Mammary epithelial cell (primary cell): ENCODE results near the gene YAE1.

Source experiments
- CTCF ChIP-seq, 2 donors: IDR thresholded peaks in 1 of 2; conservative IDR thresholded peaks in 1 of 2; 2 replicates each; pipeline ENCODE4 v1.5.1; 2011 to 2012; ENCODE audit warnings: inconsistent platforms in 2 of 2, low read length in 2 of 2, mild to moderate bottlenecking in 2 of 2, control low read depth in 1 of 2, low read depth in 1 of 2; ENCODE audit not compliant: insufficient read depth in 1 of 2; ENCODE audit errors: extremely low read depth in 1 of 2
- EZH2 ChIP-seq: IDR thresholded peaks from 2 replicates; pipeline ENCODE4 v1.6.1; 2012; ENCODE audit warnings: low read length, inconsistent platforms, borderline replicate concordance

- TF ChIP-seq CTCF (conservative IDR thresholded peaks at IDR 0.05 in 1 of 2, IDR thresholded peaks at IDR 0.05 in 1 of 2; ENCODE audit: extremely low read depth in 1 of 2, insufficient read depth in 1 of 2, low read depth in 1 of 2, low read length in 2 of 2) = no peak
- TF ChIP-seq EZH2 = no peak
Measured at GRCh38 chr7:39525926-39526325, 40.3 kb upstream of the YAE1 start.
